AG09309 (cell line): ENCODE results near the gene APOA4.

Experiments used
- DNase-seq: peaks from one replicate; pipeline ENCODE4 v3.0.0-alpha.2; 2010; ENCODE audit warnings: low read depth
- H3K4me3 ChIP-seq: 2 replicates; pipeline ENCODE4 v1.5.1; 2011; ENCODE audit warnings: mild to moderate bottlenecking, low read depth, low read length, moderate library complexity; ENCODE audit not compliant: control insufficient read depth
- TF ChIP-seq, protein P1 (sequence below): IDR thresholded peaks from 2 replicates; pipeline ENCODE4 v1.5.1; 2011; ENCODE audit warnings: mild to moderate bottlenecking, low read depth, low read length, inconsistent platforms; ENCODE audit not compliant: insufficient read depth, control insufficient read depth; ENCODE audit errors: missing control alignments

APOA4 gene

DNA sequence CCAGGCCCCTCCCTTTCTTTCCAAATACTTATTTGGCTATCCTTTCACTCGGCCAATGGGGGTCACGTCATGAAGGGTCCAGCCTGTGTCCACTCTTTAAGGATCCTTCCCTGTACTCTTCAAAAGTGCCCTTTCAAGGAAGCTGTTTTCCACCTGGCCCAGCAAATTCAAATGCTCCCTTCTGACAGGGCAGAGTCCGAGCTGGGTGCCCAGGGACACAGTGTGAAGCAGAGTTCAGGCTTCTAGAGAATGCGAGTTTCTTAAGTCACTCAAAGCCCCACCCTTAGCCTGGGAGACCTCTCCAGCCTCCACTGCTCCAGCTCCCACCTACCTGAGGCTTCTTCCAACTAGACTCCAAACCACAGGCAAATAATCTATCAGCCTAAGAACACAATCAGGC lies 19.8 kb upstream of the APOA4 start:
- DNase-seq: no peak
- TF ChIP-seq, protein P1, sequence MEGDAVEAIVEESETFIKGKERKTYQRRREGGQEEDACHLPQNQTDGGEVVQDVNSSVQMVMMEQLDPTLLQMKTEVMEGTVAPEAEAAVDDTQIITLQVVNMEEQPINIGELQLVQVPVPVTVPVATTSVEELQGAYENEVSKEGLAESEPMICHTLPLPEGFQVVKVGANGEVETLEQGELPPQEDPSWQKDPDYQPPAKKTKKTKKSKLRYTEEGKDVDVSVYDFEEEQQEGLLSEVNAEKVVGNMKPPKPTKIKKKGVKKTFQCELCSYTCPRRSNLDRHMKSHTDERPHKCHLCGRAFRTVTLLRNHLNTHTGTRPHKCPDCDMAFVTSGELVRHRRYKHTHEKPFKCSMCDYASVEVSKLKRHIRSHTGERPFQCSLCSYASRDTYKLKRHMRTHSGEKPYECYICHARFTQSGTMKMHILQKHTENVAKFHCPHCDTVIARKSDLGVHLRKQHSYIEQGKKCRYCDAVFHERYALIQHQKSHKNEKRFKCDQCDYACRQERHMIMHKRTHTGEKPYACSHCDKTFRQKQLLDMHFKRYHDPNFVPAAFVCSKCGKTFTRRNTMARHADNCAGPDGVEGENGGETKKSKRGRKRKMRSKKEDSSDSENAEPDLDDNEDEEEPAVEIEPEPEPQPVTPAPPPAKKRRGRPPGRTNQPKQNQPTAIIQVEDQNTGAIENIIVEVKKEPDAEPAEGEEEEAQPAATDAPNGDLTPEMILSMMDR: no peak
- no peak overlapping the region for H3K4me3 ChIP-seq

GRCh38 chr11:116842117-116842516 lies 19.0 kb upstream of the APOA4 start:
- no peak overlapping the region for H3K4me3 ChIP-seq
- no peak for DNase-seq
- TF ChIP-seq, protein P1: no peak

GRCh38 chr11:116840746-116841296 lies 17.7 kb upstream of the APOA4 start:
- no peak for DNase-seq
- TF ChIP-seq, protein P1: no peak
- no peak overlapping the region for H3K4me3 ChIP-seq

GRCh38 chr11:116840224-116840745 lies 17.2 kb upstream of the APOA4 start:
- TF ChIP-seq, protein P1: peak; percentile 32
- no peak for DNase-seq
- no peak overlapping the region for H3K4me3 ChIP-seq

DNA sequence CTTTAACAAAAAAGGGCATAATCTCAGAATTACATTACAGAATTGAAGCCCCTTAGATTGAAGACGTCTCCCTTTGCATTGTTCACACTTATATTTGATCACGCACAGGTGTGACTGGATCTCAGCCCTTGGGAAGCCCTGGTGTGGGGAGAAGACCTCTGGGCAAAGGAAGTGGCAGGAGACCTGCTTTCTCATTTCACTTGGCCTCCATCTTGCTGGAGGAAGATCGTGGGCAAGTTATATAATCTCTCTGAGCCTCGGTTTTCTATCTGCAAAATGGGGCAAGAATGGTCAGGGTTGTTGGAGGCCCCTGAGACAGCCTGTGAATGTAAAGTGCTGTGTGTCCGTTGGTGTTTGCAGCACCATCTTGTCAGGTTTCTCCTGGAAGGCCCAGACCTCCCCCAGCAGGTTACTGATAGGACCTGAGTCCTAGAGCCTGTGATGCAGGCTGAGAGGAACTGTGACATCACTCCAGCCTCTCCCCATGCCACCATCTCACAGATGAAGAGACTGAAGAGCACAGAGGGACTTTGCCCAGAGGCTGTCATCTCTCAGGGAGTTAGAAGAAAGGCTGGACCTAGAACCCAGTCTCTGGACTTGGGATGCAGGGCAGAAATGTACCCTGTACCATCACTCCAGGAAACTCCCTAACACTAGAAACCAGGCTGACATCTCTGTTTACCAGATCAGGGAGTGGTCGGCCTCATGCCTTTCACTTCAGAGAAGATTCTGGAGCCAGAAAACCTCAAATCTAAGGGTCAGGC lies 15.4 kb upstream of the APOA4 start:
- TF ChIP-seq, protein P1: no peak
- no peak for DNase-seq
- H3K4me3 ChIP-seq: no peak overlapping the region

DNA sequence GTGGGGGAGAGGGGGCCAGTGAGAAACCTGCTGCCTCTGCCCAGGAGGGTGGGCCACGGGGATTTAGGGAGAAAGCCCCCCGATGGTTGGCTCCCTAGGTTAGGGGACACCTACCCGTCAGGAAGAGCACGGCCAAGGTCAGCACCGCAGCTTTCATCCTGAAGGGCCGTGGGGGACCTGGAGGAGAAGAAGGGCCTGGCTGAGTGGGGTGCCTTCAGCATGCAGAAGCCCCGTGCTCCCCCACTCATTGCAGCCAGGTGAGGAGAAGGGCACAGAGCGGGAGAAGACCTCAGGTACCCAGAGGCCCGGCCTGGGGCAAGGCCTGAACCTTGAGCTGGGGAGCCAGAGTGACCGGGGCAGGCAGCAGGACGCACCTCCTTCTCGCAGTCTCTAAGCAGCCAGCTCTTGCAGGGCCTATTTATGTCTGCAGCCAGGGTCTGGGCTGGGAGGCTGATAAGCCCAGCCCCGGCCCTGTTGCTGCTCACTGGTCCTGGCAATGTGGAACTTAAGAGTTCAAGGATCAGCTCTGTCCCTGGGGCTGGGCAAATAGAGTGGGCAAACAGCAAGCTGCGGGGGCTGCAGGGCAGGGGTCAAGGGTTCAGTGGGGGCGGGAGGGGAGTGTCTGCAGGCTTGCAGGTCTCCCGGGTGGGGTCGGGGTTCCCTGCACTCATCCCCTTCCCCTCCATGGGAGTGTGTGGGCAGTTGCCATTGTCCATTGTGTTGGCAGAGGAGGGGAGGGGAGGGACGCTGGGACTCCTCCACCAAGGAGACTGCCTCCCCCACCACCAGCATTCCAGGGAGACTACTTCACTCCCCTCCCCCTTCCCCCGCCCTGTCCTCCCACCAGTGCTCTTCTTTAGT lies 14.4 kb upstream of the APOA4 start, which contains the start of gene APOA1:
Gene APOA1, minus strand, starts transcription at position 392 of the 861 bp plus-strand sequence. Its CDS starts 235 bp downstream, at position 157.
- no peak for DNase-seq
- TF ChIP-seq, protein P1: no peak
- no peak within 1 kb of the TSS for H3K4me3 ChIP-seq
